Liver (tissue), 9 donors: ENCODE measurements around the gene KRT27. TPM values are rescaled to one million over a fixed set of nuclear protein-coding genes. Genes with fewer than 3 reads are reported as not detected.

Experiments
- DNase-seq: peaks from one replicate; pipeline ENCODE4 v3.0.0-alpha.2; 2017; ENCODE audit warnings: low spot score
- H3K27ac ChIP-seq, 2 donors: one replicate each; pipeline ENCODE4 v1.7.0; 2013; ENCODE audit warnings: inconsistent platforms in 2 of 2, low read length in 2 of 2, control low read depth in 1 of 2, low read depth in 1 of 2, mild to moderate bottlenecking in 1 of 2
- H3K27me3 ChIP-seq, 4 donors: one replicate each; pipeline versions ENCODE4 v1.6.1 to v1.7.0; 2013; ENCODE audit warnings: low read length in 3 of 4, inconsistent platforms in 1 of 4, mild to moderate bottlenecking in 1 of 4, moderate library complexity in 1 of 4; ENCODE audit not compliant: control insufficient read depth in 4 of 4, insufficient read depth in 4 of 4
- H3K36me3 ChIP-seq, 4 donors: one replicate each; pipeline versions ENCODE4 v1.6.1 to v1.7.0; 2013; ENCODE audit warnings: low read length in 3 of 4, mild to moderate bottlenecking in 3 of 4, low read depth in 1 of 4, moderate library complexity in 1 of 4; ENCODE audit not compliant: control insufficient read depth in 4 of 4, insufficient read depth in 3 of 4
- H3K4me1 ChIP-seq, 4 donors: one replicate each; pipeline versions ENCODE4 v1.6.1 to v1.7.0; 2013; ENCODE audit warnings: low read length in 3 of 4, mild to moderate bottlenecking in 3 of 4, moderate library complexity in 1 of 4; ENCODE audit not compliant: control insufficient read depth in 4 of 4, insufficient read depth in 4 of 4
- H3K4me3 ChIP-seq, 3 donors: one replicate each; pipeline versions ENCODE4 v1.6.1 to v1.7.0; 2013; ENCODE audit warnings: low read length in 3 of 3, control low read depth in 1 of 3, low read depth in 1 of 3, mild to moderate bottlenecking in 1 of 3
- H3K9ac ChIP-seq, 2 donors: one replicate each; pipeline ENCODE4 v1.7.0; 2013; ENCODE audit warnings: low read length in 2 of 2, mild to moderate bottlenecking in 2 of 2, moderate library complexity in 2 of 2, control low read depth in 1 of 2, low read depth in 1 of 2
- H3K9me3 ChIP-seq, 4 donors: one replicate each; pipeline versions ENCODE4 v1.6.1 to v1.7.0; 2013; ENCODE audit warnings: low read length in 3 of 4; ENCODE audit not compliant: control insufficient read depth in 4 of 4
- EGR1 ChIP-seq, 2 donors: IDR thresholded peaks; 2 replicates each; pipeline ENCODE4 v1.6.1; 2016 to 2018; ENCODE audit warnings: antibody characterized with exemption in 2 of 2, low read depth in 2 of 2
- FOXA1 ChIP-seq: IDR thresholded peaks from 2 replicates; pipeline ENCODE4 v1.6.1; 2016; ENCODE audit warnings: antibody characterized with exemption
- FOXA2 ChIP-seq: IDR thresholded peaks from 2 replicates; pipeline ENCODE4 v1.6.1; 2016; ENCODE audit warnings: antibody characterized with exemption
- HNF4A ChIP-seq, 2 donors: conservative IDR thresholded peaks; 2 replicates each; pipeline ENCODE4 v1.6.1; 2016; ENCODE audit warnings: antibody characterized with exemption in 2 of 2, mild to moderate bottlenecking in 2 of 2
- JUND ChIP-seq, 2 donors: IDR thresholded peaks; 2 replicates each; pipeline ENCODE4 v1.6.1; 2016; ENCODE audit warnings: antibody characterized with exemption in 2 of 2
- NR2F2 ChIP-seq: IDR thresholded peaks from 2 replicates; pipeline ENCODE4 v1.6.1; 2016; ENCODE audit warnings: antibody characterized with exemption
- RAD21 ChIP-seq, 2 donors: IDR thresholded peaks; 2 replicates each; pipeline ENCODE4 v1.6.1; 2016; ENCODE audit warnings: antibody characterized with exemption in 2 of 2, mild to moderate bottlenecking in 2 of 2
- TAF1 ChIP-seq: conservative IDR thresholded peaks from 2 replicates; pipeline ENCODE4 v1.6.1; 2016; ENCODE audit warnings: antibody characterized with exemption, mild to moderate bottlenecking
- YY1 ChIP-seq: IDR thresholded peaks from 2 replicates; pipeline ENCODE4 v1.6.1; 2016; ENCODE audit warnings: antibody characterized with exemption, mild to moderate bottlenecking
- WGBS: extraction: QIAGEN DNeasy Blood & Tissue Kit; methylation state at CpG from one replicate; pipeline ENCODE4 v1.1.7; 2013; 5-methylcytosine and 5-hydroxymethylcytosine counted together
- polyA plus RNA-seq, 2 donors: library from polyadenylated mRNA; stranded (reverse) in 1 of 2; unstranded in 1 of 2; fragments of 200-250 nt in 1 of 2; fragments of >200 nt in 1 of 2; fragmentation: Nextera tagmentation in 1 of 2; extraction: Ambion mirVana in 1 of 2; gene quantifications; one replicate each; pipeline versions ENCODE4 v1.2.1 to v1.2.3, GENCODE V29; 2013 to 2015
- total RNA-seq, 2 donors: library from RNA; depleted of rRNA; stranded (reverse); fragments of >200 nt; gene quantifications; one replicate each; pipeline ENCODE4 v1.2.3, GENCODE V29; 2014
- TF ChIP-seq, protein P1 (sequence below): IDR thresholded peaks from 2 replicates; pipeline ENCODE4 v1.6.1; 2016; ENCODE audit warnings: antibody characterized with exemption
- TF ChIP-seq, protein P2 (sequence below): IDR thresholded peaks from 2 replicates; pipeline ENCODE4 v1.6.1; 2016; ENCODE audit warnings: antibody characterized with exemption
- TF ChIP-seq, protein P3 (sequence below): IDR thresholded peaks from 2 replicates; pipeline ENCODE4 v1.6.1; 2016; ENCODE audit warnings: antibody characterized with exemption, mild to moderate bottlenecking
- donor health status: healthy.
- donor health status: healthy.
- donor health status: healthy.
- donor health status: healthy.
- donor health status: healthy.

Gene KRT27
- total and polyA plus RNA-seq, 4 donors = not detected

DNA sequence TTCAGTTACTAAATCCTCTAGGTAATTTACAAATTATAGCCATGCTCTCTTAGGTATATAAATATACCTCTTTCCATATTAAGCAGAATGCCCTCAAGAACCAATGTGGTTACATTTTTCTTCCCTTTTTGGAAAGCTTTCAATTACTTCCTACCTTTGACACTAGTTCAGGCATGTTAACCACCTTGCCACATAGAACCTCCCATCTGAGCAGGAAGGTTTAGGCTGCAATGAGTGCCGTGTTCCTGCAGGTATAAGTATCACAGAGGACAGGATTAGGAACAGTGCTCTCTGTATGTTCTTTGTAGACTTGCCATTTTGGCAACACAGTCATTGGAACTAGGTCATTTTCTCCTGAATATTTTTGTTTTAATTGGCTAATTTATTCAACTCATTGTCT is 47.3 kb downstream of the KRT27 start:
- Histone ChIP-seq H3K4me3 (no peak overlapping the region), H3K4me1 (no peaks in the 10 kb centered on the region), H3K36me3 (no peaks in the 10 kb centered on the region), H3K27ac (no peak overlapping the region), H3K27me3 (no peaks in the 10 kb centered on the region), H3K9me3 (no peaks in the 10 kb centered on the region), H3K9ac (no peak overlapping the region)
- TF ChIP-seq, protein P1, sequence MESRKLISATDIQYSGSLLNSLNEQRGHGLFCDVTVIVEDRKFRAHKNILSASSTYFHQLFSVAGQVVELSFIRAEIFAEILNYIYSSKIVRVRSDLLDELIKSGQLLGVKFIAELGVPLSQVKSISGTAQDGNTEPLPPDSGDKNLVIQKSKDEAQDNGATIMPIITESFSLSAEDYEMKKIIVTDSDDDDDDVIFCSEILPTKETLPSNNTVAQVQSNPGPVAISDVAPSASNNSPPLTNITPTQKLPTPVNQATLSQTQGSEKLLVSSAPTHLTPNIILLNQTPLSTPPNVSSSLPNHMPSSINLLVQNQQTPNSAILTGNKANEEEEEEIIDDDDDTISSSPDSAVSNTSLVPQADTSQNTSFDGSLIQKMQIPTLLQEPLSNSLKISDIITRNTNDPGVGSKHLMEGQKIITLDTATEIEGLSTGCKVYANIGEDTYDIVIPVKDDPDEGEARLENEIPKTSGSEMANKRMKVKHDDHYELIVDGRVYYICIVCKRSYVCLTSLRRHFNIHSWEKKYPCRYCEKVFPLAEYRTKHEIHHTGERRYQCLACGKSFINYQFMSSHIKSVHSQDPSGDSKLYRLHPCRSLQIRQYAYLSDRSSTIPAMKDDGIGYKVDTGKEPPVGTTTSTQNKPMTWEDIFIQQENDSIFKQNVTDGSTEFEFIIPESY = no peak
- TF ChIP-seq, protein P2, sequence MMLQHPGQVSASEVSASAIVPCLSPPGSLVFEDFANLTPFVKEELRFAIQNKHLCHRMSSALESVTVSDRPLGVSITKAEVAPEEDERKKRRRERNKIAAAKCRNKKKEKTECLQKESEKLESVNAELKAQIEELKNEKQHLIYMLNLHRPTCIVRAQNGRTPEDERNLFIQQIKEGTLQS = no peak
- TF ChIP-seq FOXA1 (no peak), NR2F2 (no peak), JUND (IDR thresholded peaks at IDR 0.05) (no peak), FOXA2 (no peak), EGR1 (IDR thresholded peaks at IDR 0.05; ENCODE audit: low read depth in 2 of 2) (no peak), HNF4A (conservative IDR thresholded peaks at IDR 0.05) (no peak), TAF1 (no peak), YY1 (no peak), RAD21 (IDR thresholded peaks at IDR 0.05) (no peak)
- TF ChIP-seq, protein P3, sequence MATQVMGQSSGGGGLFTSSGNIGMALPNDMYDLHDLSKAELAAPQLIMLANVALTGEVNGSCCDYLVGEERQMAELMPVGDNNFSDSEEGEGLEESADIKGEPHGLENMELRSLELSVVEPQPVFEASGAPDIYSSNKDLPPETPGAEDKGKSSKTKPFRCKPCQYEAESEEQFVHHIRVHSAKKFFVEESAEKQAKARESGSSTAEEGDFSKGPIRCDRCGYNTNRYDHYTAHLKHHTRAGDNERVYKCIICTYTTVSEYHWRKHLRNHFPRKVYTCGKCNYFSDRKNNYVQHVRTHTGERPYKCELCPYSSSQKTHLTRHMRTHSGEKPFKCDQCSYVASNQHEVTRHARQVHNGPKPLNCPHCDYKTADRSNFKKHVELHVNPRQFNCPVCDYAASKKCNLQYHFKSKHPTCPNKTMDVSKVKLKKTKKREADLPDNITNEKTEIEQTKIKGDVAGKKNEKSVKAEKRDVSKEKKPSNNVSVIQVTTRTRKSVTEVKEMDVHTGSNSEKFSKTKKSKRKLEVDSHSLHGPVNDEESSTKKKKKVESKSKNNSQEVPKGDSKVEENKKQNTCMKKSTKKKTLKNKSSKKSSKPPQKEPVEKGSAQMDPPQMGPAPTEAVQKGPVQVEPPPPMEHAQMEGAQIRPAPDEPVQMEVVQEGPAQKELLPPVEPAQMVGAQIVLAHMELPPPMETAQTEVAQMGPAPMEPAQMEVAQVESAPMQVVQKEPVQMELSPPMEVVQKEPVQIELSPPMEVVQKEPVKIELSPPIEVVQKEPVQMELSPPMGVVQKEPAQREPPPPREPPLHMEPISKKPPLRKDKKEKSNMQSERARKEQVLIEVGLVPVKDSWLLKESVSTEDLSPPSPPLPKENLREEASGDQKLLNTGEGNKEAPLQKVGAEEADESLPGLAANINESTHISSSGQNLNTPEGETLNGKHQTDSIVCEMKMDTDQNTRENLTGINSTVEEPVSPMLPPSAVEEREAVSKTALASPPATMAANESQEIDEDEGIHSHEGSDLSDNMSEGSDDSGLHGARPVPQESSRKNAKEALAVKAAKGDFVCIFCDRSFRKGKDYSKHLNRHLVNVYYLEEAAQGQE = no peak
- WGBS = 88% methylated on average over 1 of the region's 1 CpG
- DNase-seq = no peak

DNA sequence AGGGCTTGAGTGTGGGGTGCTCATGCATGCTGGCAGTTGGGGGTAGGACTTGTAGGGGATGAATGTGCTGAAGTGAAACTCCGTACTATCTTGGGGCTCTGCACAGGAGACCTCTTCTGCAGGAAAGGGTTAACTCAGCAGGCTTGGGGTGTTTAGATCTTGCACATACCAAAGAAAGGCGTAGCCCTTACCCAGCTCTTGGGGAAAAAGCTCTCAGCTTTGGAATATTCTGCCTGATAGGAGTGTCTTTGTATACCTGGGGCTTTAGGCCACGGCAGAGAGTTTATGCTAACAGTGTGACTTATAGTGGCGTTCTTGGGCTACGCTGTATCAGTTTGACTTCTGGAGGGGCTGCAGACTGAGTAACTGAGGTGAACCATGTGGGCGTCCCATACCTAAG is 48.3 kb downstream of the KRT27 start:
- Histone ChIP-seq H3K9me3 (no peaks in the 10 kb centered on the region), H3K36me3 (no peaks in the 10 kb centered on the region), H3K4me3 (no peak overlapping the region), H3K9ac (no peak overlapping the region), H3K27ac (no peak overlapping the region), H3K27me3 (no peaks in the 10 kb centered on the region), H3K4me1 (no peaks in the 10 kb centered on the region)
- WGBS = 92% methylated on average over 6 of the region's 6 CpGs
- TF ChIP-seq YY1 = no peak
- TF ChIP-seq NR2F2 = no peak
- no peak for TF ChIP-seq EGR1 (IDR thresholded peaks at IDR 0.05; ENCODE audit: low read depth in 2 of 2)
- TF ChIP-seq, protein P1 = no peak
- no peak for TF ChIP-seq TAF1
- DNase-seq = no peak
